MM.1S (cell line): ENCODE measurements around the gene SPATA22.
A peak's percentile ranks its signal among the peaks of the same experiment; 100 is the strongest.
"Not testable (repeated sequence)": the region's sequence is repeated elsewhere in the genome, so short reads cannot be mapped to it uniquely, and the experiment has no call there.

Source experiments
- DNase-seq: peaks from one replicate; pipeline ENCODE4 v3.0.0-alpha.2; 2015
- H2AFZ ChIP-seq: fragments of 300-600 bp; sonication (generic); 2 replicates; pipeline ENCODE4 v1.6.0; 2016; ENCODE audit warnings: antibody characterized with exemption, low read length
- H3F3A ChIP-seq: fragments of 300-600 bp; sonication (generic); 2 replicates; pipeline ENCODE4 v1.6.1; 2016; ENCODE audit warnings: mild to moderate bottlenecking, antibody characterized with exemption, low read length, moderate library complexity, mixed read lengths; ENCODE audit not compliant: insufficient read depth
- H3K27ac ChIP-seq: fragments of 300-600 bp; sonication (generic); 2 replicates; pipeline ENCODE4 v1.5.1; 2016; ENCODE audit warnings: mild to moderate bottlenecking, low read length
- H3K27me3 ChIP-seq: fragments of 300-600 bp; sonication (generic); replicated peaks from 2 replicates; pipeline ENCODE4 v1.6.0; 2016; ENCODE audit warnings: low read length; ENCODE audit not compliant: insufficient read depth
- H3K36me3 ChIP-seq: fragments of 300-600 bp; sonication (generic); replicated peaks from 2 replicates; pipeline ENCODE4 v1.6.1; 2016; ENCODE audit warnings: mild to moderate bottlenecking, low read length, mixed read lengths; ENCODE audit not compliant: insufficient read depth
- H3K4me1 ChIP-seq: fragments of 300-600 bp; sonication (generic); 2 replicates; pipeline ENCODE4 v1.6.1; 2016; ENCODE audit warnings: low read length, mixed read lengths
- H3K4me2 ChIP-seq: fragments of 300-600 bp; sonication (generic); 2 replicates; pipeline ENCODE4 v1.6.0; 2016; ENCODE audit warnings: low read depth, low read length
- H3K4me3 ChIP-seq: fragments of 300-600 bp; sonication (generic); 2 replicates; pipeline ENCODE4 v1.5.1; 2016; ENCODE audit warnings: low read length, mixed read lengths
- H3K79me2 ChIP-seq: fragments of 300-600 bp; sonication (generic); 2 replicates; pipeline ENCODE4 v1.6.1; 2016; ENCODE audit warnings: mixed run types, low read length, mixed read lengths
- H3K9ac ChIP-seq: fragments of 300-600 bp; sonication (generic); 2 replicates; pipeline ENCODE4 v1.6.1; 2016; ENCODE audit warnings: low read length, mixed read lengths
- H3K9me2 ChIP-seq: fragments of 300-600 bp; sonication (generic); replicated peaks from 2 replicates; pipeline ENCODE4 v1.6.1; 2016; ENCODE audit warnings: mild to moderate bottlenecking, low read length, mixed read lengths; ENCODE audit not compliant: insufficient read depth
- H3K9me3 ChIP-seq: fragments of 300-600 bp; sonication (generic); replicated peaks from 2 replicates; pipeline ENCODE4 v1.6.1; 2016; ENCODE audit warnings: mild to moderate bottlenecking, low read length, mixed read lengths; ENCODE audit not compliant: insufficient read depth
- H4K20me1 ChIP-seq: fragments of 300-600 bp; sonication (generic); 2 replicates; pipeline ENCODE4 v1.6.1; 2016; ENCODE audit warnings: mild to moderate bottlenecking, low read length, moderate library complexity, mixed read lengths; ENCODE audit not compliant: insufficient read depth
- EZH2 ChIP-seq: fragments of 300-600 bp; sonication (generic); optimal IDR thresholded peaks from 2 replicates; pipeline ENCODE3; 2017; ENCODE audit warnings: low read depth, mild to moderate bottlenecking, antibody characterized with exemption, low read length, mixed read lengths
- EZH2phosphoT487 ChIP-seq: fragments of 300-600 bp; sonication (generic); IDR thresholded peaks from 2 replicates; pipeline ENCODE4 v1.6.1; 2018; ENCODE audit warnings: antibody characterized with exemption, low read length
- TF ChIP-seq, protein P1 (sequence below): fragments of 300-600 bp; sonication (generic); IDR thresholded peaks from 2 replicates; pipeline ENCODE4 v1.5.1; 2016; ENCODE audit warnings: antibody characterized with exemption, low read length, mixed read lengths

SPATA22 gene

GRCh38 chr17:3447625-3448024, 24.0 kb downstream of the SPATA22 start:
- no peaks in the 10 kb centered on the region for H3K9me2 ChIP-seq
- no peaks in the 10 kb centered on the region for H3K27me3 ChIP-seq
- H3K4me3 ChIP-seq: no peak overlapping the region
- H3K4me1 ChIP-seq: no peaks in the 10 kb centered on the region
- no peak overlapping the region for H3K9ac ChIP-seq
- H3K36me3 ChIP-seq: no peaks in the 10 kb centered on the region
- H3K9me3 ChIP-seq: no peaks in the 10 kb centered on the region
- TF ChIP-seq EZH2phosphoT487 (no peak), EZH2 (no peak)
- TF ChIP-seq, protein P1, sequence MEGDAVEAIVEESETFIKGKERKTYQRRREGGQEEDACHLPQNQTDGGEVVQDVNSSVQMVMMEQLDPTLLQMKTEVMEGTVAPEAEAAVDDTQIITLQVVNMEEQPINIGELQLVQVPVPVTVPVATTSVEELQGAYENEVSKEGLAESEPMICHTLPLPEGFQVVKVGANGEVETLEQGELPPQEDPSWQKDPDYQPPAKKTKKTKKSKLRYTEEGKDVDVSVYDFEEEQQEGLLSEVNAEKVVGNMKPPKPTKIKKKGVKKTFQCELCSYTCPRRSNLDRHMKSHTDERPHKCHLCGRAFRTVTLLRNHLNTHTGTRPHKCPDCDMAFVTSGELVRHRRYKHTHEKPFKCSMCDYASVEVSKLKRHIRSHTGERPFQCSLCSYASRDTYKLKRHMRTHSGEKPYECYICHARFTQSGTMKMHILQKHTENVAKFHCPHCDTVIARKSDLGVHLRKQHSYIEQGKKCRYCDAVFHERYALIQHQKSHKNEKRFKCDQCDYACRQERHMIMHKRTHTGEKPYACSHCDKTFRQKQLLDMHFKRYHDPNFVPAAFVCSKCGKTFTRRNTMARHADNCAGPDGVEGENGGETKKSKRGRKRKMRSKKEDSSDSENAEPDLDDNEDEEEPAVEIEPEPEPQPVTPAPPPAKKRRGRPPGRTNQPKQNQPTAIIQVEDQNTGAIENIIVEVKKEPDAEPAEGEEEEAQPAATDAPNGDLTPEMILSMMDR: peak; percentile 35
- DNase-seq: no peak
- H3F3A ChIP-seq: no peaks in the 10 kb centered on the region
- H3K4me2 ChIP-seq: no peak overlapping the region
- no peaks in the 10 kb centered on the region for H4K20me1 ChIP-seq
- no peak overlapping the region for H2AFZ ChIP-seq
- H3K27ac ChIP-seq: no peak overlapping the region
- H3K79me2 ChIP-seq: no peaks in the 10 kb centered on the region

DNA sequence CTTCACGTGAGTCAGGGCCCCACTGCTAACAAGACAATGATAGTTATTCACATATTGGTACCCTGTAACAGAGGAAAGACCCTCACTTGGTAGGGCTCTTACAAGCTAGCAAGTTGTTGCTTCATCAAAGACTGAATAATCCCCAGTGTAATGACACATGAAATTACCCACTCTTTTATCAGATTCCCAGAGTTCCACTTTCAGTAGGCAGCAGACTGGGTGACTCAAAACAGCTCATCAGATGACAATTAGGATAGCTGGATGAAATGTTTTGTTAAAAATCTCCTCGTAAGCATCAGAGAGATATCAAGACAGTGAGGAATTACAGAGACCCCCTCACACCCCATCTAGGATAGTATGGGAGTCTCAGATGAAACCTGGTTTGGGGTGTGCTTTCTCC, 31.2 kb downstream of the SPATA22 start:
- H3K9ac ChIP-seq: no peak overlapping the region
- H3K9me3 ChIP-seq: no peaks in the 10 kb centered on the region
- TF ChIP-seq EZH2phosphoT487: no peak
- H3K27me3 ChIP-seq: no peaks in the 10 kb centered on the region
- H3F3A ChIP-seq: no peaks in the 10 kb centered on the region
- no peak overlapping the region for H3K27ac ChIP-seq
- H3K4me2 ChIP-seq: no peak overlapping the region
- no peak overlapping the region for H3K4me3 ChIP-seq
- H3K4me1 ChIP-seq: no peaks in the 10 kb centered on the region
- no peaks in the 10 kb centered on the region for H3K79me2 ChIP-seq
- H4K20me1 ChIP-seq: no peaks in the 10 kb centered on the region
- no peak overlapping the region for H2AFZ ChIP-seq
- no peak for DNase-seq
- H3K9me2 ChIP-seq: no peaks in the 10 kb centered on the region
- no peaks in the 10 kb centered on the region for H3K36me3 ChIP-seq

GRCh38 chr17:3438368-3438767, 33.3 kb downstream of the SPATA22 start:
- TF ChIP-seq EZH2phosphoT487 (no peak), EZH2 (no peak)
- TF ChIP-seq, protein P1: no peak
- H3K27me3 ChIP-seq: no peaks in the 10 kb centered on the region
- no peaks in the 10 kb centered on the region for H3K79me2 ChIP-seq
- no peak overlapping the region for H3K4me2 ChIP-seq
- no peak overlapping the region for H3K9ac ChIP-seq
- H3K27ac ChIP-seq: no peak overlapping the region
- no peak for DNase-seq
- H3K4me3 ChIP-seq: no peak overlapping the region
- no peaks in the 10 kb centered on the region for H3F3A ChIP-seq
- H2AFZ ChIP-seq: no peak overlapping the region
- H3K36me3 ChIP-seq: no peaks in the 10 kb centered on the region
- no peaks in the 10 kb centered on the region for H3K9me3 ChIP-seq
- no peaks in the 10 kb centered on the region for H4K20me1 ChIP-seq
- H3K4me1 ChIP-seq: no peaks in the 10 kb centered on the region
- no peaks in the 10 kb centered on the region for H3K9me2 ChIP-seq

DNA sequence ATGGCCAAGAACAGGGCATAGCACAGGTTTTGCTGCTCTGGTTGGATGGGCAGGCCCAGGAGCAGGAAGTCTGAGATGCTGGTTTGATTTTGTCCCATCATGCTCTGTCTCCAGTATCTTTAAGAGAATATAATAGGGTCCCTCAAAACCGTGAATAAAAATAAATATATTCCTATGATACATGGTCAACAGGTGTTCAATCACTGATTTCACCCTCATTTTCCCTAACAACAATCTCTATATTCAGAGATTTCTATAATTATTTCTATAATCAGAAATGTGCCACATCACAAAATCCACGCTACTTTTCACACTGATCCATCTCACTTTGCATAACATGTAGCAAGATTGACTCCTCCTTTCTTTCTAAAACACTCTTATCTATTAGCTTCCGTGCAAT, 37.9 kb downstream of the SPATA22 start, which contains the start of gene OR1E2:
OR1E2 (minus strand) TSS at position 101 of the 400 bp plus-strand sequence; CDS start at position 101, 0 bp downstream.
- no peak within 1 kb of the TSS for H3K9ac ChIP-seq
- no peaks in the 10 kb centered on the region for H3K9me2 ChIP-seq
- H3K36me3 ChIP-seq: no peaks in the 10 kb centered on the region
- H2AFZ ChIP-seq: no peak within 1 kb of the TSS
- no peaks in the 10 kb centered on the region for H3F3A ChIP-seq
- H3K9me3 ChIP-seq: no peaks in the 10 kb centered on the region
- no peaks in the 10 kb centered on the region for H4K20me1 ChIP-seq
- DNase-seq: no peak
- H3K4me1 ChIP-seq: no peaks in the 10 kb centered on the region
- no peak for TF ChIP-seq EZH2
- TF ChIP-seq, protein P1: no peak
- TF ChIP-seq EZH2phosphoT487: no peak
- no peaks in the 10 kb centered on the region for H3K79me2 ChIP-seq
- no peak within 1 kb of the TSS for H3K4me2 ChIP-seq
- H3K4me3 ChIP-seq: no peak within 1 kb of the TSS
- no peak within 1 kb of the TSS for H3K27ac ChIP-seq
- H3K27me3 ChIP-seq: no peaks in the 10 kb centered on the region

- H2AFZ ChIP-seq, DNase-seq: not testable (repeated sequence)
Measured at GRCh38 chr17:3433215-3433614, 38.4 kb downstream of the SPATA22 start.

More at GRCh38 chr17:3433215-3433614, 38.4 kb downstream of the SPATA22 start:
- H3K9ac ChIP-seq, H3F3A ChIP-seq, H3K27ac ChIP-seq, H3K9me2 ChIP-seq, H3K4me2 ChIP-seq, H3K27me3 ChIP-seq, H3K79me2 ChIP-seq, H3K9me3 ChIP-seq, H3K4me3 ChIP-seq, H3K36me3 ChIP-seq, H4K20me1 ChIP-seq, H3K4me1 ChIP-seq: not testable (repeated sequence)
